Right kidney (tissue), 1 donor: ENCODE measurements around the gene NXNL1.
"Not testable (repeated sequence)": the region's sequence is repeated elsewhere in the genome, so short reads cannot be mapped to it uniquely, and the experiment has no call there.

ENCODE experiments used
- DNase-seq: peaks from one replicate; pipeline ENCODE4 v3.0.0-alpha.2; 2016

Gene NXNL1

GRCh38 chr19:17486545-17487240 lies 26.0 kb upstream of the NXNL1 start:
- no peak for DNase-seq

- no peak for DNase-seq
Observed at GRCh38 chr19:17484520-17485185, 23.9 kb upstream of the NXNL1 start.

GRCh38 chr19:17483605-17484002 lies 22.9 kb upstream of the NXNL1 start:
- DNase-seq = no peak

GRCh38 chr19:17482877-17483604 lies 22.3 kb upstream of the NXNL1 start:
- no peak for DNase-seq

- no peak for DNase-seq
Observed at GRCh38 chr19:17481986-17482385, 21.3 kb upstream of the NXNL1 start.

- no peak for DNase-seq
Observed at GRCh38 chr19:17479325-17479791, 18.6 kb upstream of the NXNL1 start.

GRCh38 chr19:17475541-17476115 lies 14.9 kb upstream of the NXNL1 start:
- no peak for DNase-seq

- DNase-seq = not testable (repeated sequence)
Observed at GRCh38 chr19:17475011-17475540, 14.3 kb upstream of the NXNL1 start.

- no peak for DNase-seq
Observed at GRCh38 chr19:17473041-17473440, 12.3 kb upstream of the NXNL1 start.

GRCh38 chr19:17471410-17472125 lies 10.8 kb upstream of the NXNL1 start:
- no peak for DNase-seq

GRCh38 chr19:17470068-17470841 lies 9.5 kb upstream of the NXNL1 start, which contains the start of gene SLC27A1:
TSS of gene SLC27A1 (plus strand) at chr19:17470524. CDS start at chr19:17470541, 17 bp downstream.
- DNase-seq = peak; percentile 99

GRCh38 chr19:17469481-17470067 lies 8.8 kb upstream of the NXNL1 start:
- peak; percentile 93 for DNase-seq

GRCh38 chr19:17469092-17469480 lies 8.4 kb upstream of the NXNL1 start:
- no peak for DNase-seq

GRCh38 chr19:17468302-17469091 lies 7.8 kb upstream of the NXNL1 start:
- DNase-seq = no peak

GRCh38 chr19:17467471-17468301 lies 7.0 kb upstream of the NXNL1 start:
- no peak for DNase-seq

GRCh38 chr19:17466487-17466850 lies 5.7 kb upstream of the NXNL1 start:
- DNase-seq = no peak

GRCh38 chr19:17458970-17459369 lies 1.8 kb downstream of the NXNL1 start:
- no peak for DNase-seq

- no peak for DNase-seq
Observed at GRCh38 chr19:17457616-17458015, 3.1 kb downstream of the NXNL1 start.

GRCh38 chr19:17456127-17456526 lies 4.6 kb downstream of the NXNL1 start:
- no peak for DNase-seq
